GM10266 (cell line): Measurements from ENCODE around the gene PIP5KL1.

Experiments
- DNase-seq: peaks from one replicate; pipeline ENCODE4 v3.0.0; 2012; ENCODE audit errors: extremely low spot score
- CTCF ChIP-seq: IDR thresholded peaks from 2 replicates; pipeline ENCODE4 v1.5.1; 2012; ENCODE audit warnings: mild to moderate bottlenecking, low read depth; ENCODE audit not compliant: control insufficient read depth, insufficient read depth; ENCODE audit errors: missing control alignments

PIP5KL1 gene

GRCh38 chr9:127875306-127875966 lies 55.1 kb downstream of the PIP5KL1 start:
- TF ChIP-seq CTCF = no peak
- DNase-seq = no peak

- no peak for DNase-seq
These were observed 56.0 kb downstream of the PIP5KL1 start for GRCh38 chr9:127874301-127875221.

GRCh38 chr9:127873886-127874285 lies 56.7 kb downstream of the PIP5KL1 start:
- DNase-seq = no peak
- no peak for TF ChIP-seq CTCF

More at GRCh38 chr9:127874301-127875221, 56.0 kb downstream of the PIP5KL1 start:
- no peak for TF ChIP-seq CTCF

GRCh38 chr9:127873223-127873691 lies 57.3 kb downstream of the PIP5KL1 start:
- no peak for TF ChIP-seq CTCF
- no peak for DNase-seq

- DNase-seq = no peak
- TF ChIP-seq CTCF = no peak
These were observed 58.0 kb downstream of the PIP5KL1 start for GRCh38 chr9:127872369-127873222.

- TF ChIP-seq CTCF = no peak
- DNase-seq = no peak
These were observed 59.0 kb downstream of the PIP5KL1 start for GRCh38 chr9:127871531-127871930.
